Neural cell (in vitro differentiated cells): ENCODE measurements around the gene ING1.

ENCODE experiments used
- EP300 ChIP-seq: fragments of 450-650 bp; conservative IDR thresholded peaks from 2 replicates; pipeline ENCODE4 v1.6.1; 2014; ENCODE audit warnings: antibody characterized with exemption, mild to moderate bottlenecking, moderate library complexity; ENCODE audit not compliant: poor library complexity, severe bottlenecking
- EZH2 ChIP-seq: fragments of 200-600, 300-800 bp; shearing (Covaris generic), sonication (generic); IDR thresholded peaks from 2 replicates; pipeline ENCODE4 v1.6.1; 2014; ENCODE audit warnings: antibody characterized with exemption, low read length, borderline replicate concordance, mild to moderate bottlenecking; ENCODE audit not compliant: insufficient read depth, poor library complexity, severe bottlenecking
- MXI1 ChIP-seq: fragments of 450-650 bp; conservative IDR thresholded peaks from 2 replicates; pipeline ENCODE4 v1.6.1; 2014; ENCODE audit warnings: antibody characterized with exemption, mild to moderate bottlenecking; ENCODE audit not compliant: poor library complexity, severe bottlenecking
- POLR2AphosphoS5 ChIP-seq: IDR thresholded peaks from 2 replicates; pipeline ENCODE4 v1.6.1; 2012
- RAD21 ChIP-seq: fragments of 450-650 bp; conservative IDR thresholded peaks from 2 replicates; pipeline ENCODE4 v1.6.1; 2014; ENCODE audit warnings: antibody characterized with exemption, mild to moderate bottlenecking, moderate library complexity
- SMC3 ChIP-seq: fragments of 450-650 bp; conservative IDR thresholded peaks from 2 replicates; pipeline ENCODE4 v1.6.1; 2014; ENCODE audit warnings: antibody characterized with exemption, mild to moderate bottlenecking, moderate library complexity; ENCODE audit not compliant: poor library complexity
- TAF1 ChIP-seq: IDR thresholded peaks from 2 replicates; pipeline ENCODE4 v1.6.1; 2012; ENCODE audit warnings: low read depth
- TF ChIP-seq, protein P1 (sequence below): fragments of 450-650 bp; IDR thresholded peaks from 2 replicates; pipeline ENCODE4 v1.5.1; 2014; ENCODE audit warnings: antibody characterized with exemption, mild to moderate bottlenecking, moderate library complexity; ENCODE audit not compliant: poor library complexity, severe bottlenecking
- TF ChIP-seq, protein P2 (sequence below): IDR thresholded peaks from 2 replicates; pipeline ENCODE4 v1.6.1; 2012; ENCODE audit warnings: borderline replicate concordance

DNA sequence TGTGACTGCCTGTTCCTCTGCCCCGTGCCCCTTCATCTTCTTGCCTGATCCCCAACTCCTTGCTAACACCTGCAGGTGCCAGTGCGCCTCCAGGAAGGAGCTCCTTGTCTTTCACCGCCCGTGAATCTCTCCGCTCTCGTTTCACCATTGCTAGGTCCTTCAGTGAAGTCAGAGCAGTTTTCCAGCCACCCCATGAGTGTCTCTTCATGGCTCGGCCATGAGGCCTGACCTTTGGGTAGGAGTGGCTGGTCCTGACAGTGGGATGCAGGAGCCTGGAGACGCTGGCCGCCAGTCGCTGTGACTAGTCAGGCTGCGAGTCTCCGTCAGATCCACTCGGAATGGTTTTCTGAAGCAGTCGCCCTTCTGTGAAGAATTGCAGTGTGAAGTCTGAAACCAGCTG lies 43.8 kb downstream of the ING1 start:
- TF ChIP-seq, protein P1, sequence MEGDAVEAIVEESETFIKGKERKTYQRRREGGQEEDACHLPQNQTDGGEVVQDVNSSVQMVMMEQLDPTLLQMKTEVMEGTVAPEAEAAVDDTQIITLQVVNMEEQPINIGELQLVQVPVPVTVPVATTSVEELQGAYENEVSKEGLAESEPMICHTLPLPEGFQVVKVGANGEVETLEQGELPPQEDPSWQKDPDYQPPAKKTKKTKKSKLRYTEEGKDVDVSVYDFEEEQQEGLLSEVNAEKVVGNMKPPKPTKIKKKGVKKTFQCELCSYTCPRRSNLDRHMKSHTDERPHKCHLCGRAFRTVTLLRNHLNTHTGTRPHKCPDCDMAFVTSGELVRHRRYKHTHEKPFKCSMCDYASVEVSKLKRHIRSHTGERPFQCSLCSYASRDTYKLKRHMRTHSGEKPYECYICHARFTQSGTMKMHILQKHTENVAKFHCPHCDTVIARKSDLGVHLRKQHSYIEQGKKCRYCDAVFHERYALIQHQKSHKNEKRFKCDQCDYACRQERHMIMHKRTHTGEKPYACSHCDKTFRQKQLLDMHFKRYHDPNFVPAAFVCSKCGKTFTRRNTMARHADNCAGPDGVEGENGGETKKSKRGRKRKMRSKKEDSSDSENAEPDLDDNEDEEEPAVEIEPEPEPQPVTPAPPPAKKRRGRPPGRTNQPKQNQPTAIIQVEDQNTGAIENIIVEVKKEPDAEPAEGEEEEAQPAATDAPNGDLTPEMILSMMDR = no peak
- TF ChIP-seq EZH2 (no peak), TAF1 (no peak), EP300 (no peak), RAD21 (no peak), POLR2AphosphoS5 (no peak), SMC3 (no peak), MXI1 (no peak)
- TF ChIP-seq, protein P2, sequence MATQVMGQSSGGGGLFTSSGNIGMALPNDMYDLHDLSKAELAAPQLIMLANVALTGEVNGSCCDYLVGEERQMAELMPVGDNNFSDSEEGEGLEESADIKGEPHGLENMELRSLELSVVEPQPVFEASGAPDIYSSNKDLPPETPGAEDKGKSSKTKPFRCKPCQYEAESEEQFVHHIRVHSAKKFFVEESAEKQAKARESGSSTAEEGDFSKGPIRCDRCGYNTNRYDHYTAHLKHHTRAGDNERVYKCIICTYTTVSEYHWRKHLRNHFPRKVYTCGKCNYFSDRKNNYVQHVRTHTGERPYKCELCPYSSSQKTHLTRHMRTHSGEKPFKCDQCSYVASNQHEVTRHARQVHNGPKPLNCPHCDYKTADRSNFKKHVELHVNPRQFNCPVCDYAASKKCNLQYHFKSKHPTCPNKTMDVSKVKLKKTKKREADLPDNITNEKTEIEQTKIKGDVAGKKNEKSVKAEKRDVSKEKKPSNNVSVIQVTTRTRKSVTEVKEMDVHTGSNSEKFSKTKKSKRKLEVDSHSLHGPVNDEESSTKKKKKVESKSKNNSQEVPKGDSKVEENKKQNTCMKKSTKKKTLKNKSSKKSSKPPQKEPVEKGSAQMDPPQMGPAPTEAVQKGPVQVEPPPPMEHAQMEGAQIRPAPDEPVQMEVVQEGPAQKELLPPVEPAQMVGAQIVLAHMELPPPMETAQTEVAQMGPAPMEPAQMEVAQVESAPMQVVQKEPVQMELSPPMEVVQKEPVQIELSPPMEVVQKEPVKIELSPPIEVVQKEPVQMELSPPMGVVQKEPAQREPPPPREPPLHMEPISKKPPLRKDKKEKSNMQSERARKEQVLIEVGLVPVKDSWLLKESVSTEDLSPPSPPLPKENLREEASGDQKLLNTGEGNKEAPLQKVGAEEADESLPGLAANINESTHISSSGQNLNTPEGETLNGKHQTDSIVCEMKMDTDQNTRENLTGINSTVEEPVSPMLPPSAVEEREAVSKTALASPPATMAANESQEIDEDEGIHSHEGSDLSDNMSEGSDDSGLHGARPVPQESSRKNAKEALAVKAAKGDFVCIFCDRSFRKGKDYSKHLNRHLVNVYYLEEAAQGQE = no peak
